HG03139 (cell line): Measurements from ENCODE around the gene MMRN1.

Experiments used
- ATAC-seq: cut with Tn5 transposase; IDR thresholded peaks from one replicate; pipeline ENCODE4 v1.9.1; 2021; ENCODE audit not compliant: unreplicated experiment

The MMRN1 gene

GRCh38 chr4:89994176-89994873 lies 99.7 kb downstream of the MMRN1 start:
- ATAC-seq = no peak

DNA sequence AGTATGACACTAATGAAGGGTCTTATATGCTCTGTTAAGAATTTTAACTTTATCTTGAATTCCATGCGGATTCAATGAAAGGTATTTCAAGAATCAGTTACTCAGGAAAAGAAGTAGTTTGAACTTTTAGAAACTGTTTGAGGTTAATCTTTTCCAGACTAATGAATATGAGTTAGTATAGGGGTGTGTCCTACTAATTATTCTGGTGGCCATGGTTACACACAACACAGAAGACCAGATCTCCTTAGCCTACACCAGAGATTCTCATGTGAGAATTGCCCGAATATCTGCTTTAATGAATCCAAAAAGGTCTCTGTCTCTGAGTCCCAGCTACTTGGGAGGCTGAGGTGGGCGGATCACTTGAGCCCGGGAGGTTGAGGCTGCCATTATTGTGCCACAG lies 100.4 kb downstream of the MMRN1 start:
- no peak for ATAC-seq

DNA sequence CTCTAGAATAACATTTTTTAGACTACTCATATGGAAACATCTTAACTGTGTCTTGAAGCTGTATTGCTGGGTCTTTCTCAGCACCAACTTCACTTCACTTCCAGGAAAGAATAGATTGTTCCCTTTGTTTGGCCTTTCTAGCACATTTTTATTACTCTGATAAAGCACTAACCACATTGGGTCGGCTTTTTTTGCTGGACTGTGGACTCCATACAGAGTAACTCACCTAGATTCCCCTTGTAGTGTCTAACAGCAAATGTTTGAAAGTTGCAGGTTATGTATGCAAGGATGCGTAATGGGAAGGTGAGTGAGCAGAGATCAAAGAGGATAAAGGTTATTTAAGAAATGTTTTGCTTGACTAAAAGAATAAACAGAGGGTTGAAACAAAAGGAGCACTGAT lies 101.2 kb downstream of the MMRN1 start:
- ATAC-seq = no peak

- ATAC-seq = no peak
Measured at GRCh38 chr4:89997171-89997704, 102.6 kb downstream of the MMRN1 start.

- ATAC-seq = no peak
Measured at GRCh38 chr4:89998469-89999011, 103.9 kb downstream of the MMRN1 start.

- no peak for ATAC-seq
Measured at GRCh38 chr4:90001023-90001422, 106.4 kb downstream of the MMRN1 start.

DNA sequence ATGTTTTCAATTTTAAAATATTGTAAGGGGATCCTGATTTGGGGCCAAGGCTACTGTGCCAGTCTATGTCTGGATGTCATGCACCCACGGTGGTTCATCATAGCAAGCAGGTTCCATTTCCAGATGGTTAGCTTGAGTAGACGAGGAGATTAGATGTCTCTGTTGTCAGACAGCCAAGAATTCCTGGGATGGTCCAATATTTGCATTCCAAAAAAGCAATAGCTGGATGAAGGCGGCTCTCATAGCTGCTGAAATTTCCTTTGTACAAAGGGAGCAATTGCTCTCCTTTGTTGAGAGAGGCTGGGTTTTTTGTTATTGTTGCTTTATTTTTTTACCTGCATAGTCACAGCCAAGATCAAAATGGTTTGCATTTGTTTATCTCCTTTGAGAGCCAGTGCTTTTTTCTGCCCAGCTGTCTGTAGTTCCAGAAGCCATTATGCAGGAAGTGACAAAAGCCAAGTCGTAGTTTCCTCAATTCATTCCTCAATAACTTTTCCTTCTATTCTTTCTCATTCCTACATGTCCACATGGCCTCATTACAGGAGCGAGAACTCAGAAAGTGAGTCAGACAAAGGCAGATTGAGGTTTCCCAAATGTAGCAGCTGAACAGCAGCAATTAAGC lies 107.9 kb downstream of the MMRN1 start:
- no peak for ATAC-seq
